Cardiac muscle cell (in vitro differentiated cells and primary cell): ENCODE results near the gene TRPC4AP. TPM values are rescaled to one million over a fixed set of nuclear protein-coding genes. Genes with fewer than 3 reads are reported as not detected.

ENCODE experiments used
- DNase-seq, 2 donors: peaks; one replicate each; pipeline versions ENCODE4 v3.0.0 to v3.0.0-alpha.2; 2010 to 2017; ENCODE audit warnings: low read depth in 1 of 2, low spot score in 1 of 2
- H3K27ac ChIP-seq: fragments of 200-600 bp; sonication (generic); 2 replicates; pipeline ENCODE4 v1.5.1; 2016
- H3K27me3 ChIP-seq: fragments of 200-600 bp; sonication (generic); 2 replicates; pipeline ENCODE4 v1.6.0; 2016; ENCODE audit warnings: control low read depth
- H3K36me3 ChIP-seq: fragments of 200-600 bp; sonication (generic); 2 replicates; pipeline ENCODE4 v1.5.1; 2016; ENCODE audit warnings: control low read depth
- H3K4me1 ChIP-seq: fragments of 200-600 bp; sonication (generic); 2 replicates; pipeline ENCODE4 v1.8.1; 2017; ENCODE audit warnings: low read depth, mild to moderate bottlenecking, mixed run types
- H3K4me3 ChIP-seq: fragments of 200-600 bp; sonication (generic); 2 replicates; pipeline ENCODE4 v1.5.1; 2016; ENCODE audit warnings: mild to moderate bottlenecking
- H3K9me3 ChIP-seq: fragments of 200-600 bp; sonication (generic); 2 replicates; pipeline ENCODE4 v1.5.1; 2017; ENCODE audit warnings: low read depth, mild to moderate bottlenecking, control low read depth
- polyA plus RNA-seq: library from polyadenylated mRNA; unstranded; fragments of >200 nt; fragmentation: Nextera tagmentation; extraction: Ambion mirVana; gene quantifications from 2 replicates; pipeline ENCODE4 v1.2.1, GENCODE V29; 2016
- total RNA-seq: library from RNA; depleted of rRNA; stranded (reverse); fragments of >200 nt; gene quantifications from 2 replicates; pipeline ENCODE4 v1.2.3, GENCODE V29; 2016
- TF ChIP-seq, protein P1 (sequence below): IDR thresholded peaks from 2 replicates; pipeline ENCODE4 v1.5.1; 2012; ENCODE audit warnings: low read depth, mild to moderate bottlenecking, low read length

TRPC4AP gene
- total and polyA plus RNA-seq, 2 experiments from 2014 or later = 120 to 123 TPM

DNA sequence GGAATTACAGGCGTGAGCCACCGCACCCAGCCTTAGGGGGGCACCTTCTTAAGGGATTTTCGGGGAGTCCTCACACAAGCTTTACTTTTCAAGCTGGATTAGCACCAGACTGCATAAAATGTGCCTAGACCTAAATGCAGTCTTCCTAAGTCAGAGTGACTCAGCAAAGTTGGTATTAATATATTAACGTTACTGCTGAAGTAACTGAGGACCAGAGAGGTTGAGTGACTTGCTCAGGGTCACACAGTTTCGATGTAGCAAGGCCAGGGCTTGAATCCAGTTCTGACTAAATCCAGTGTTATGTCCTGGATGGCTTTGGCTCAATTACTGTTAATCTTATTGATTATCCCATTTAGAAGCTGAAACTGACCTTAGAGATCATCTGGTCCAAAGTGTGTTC lies 41.1 kb upstream of the TRPC4AP start:
- peak overlapping the region; percentile 86 for H3K27ac ChIP-seq
- no peak overlapping the region for H3K4me3 ChIP-seq
- DNase-seq = no peak
- H3K9me3 ChIP-seq = no peaks in the 10 kb centered on the region
- H3K27me3 ChIP-seq = no peaks in the 10 kb centered on the region
- TF ChIP-seq, protein P1, sequence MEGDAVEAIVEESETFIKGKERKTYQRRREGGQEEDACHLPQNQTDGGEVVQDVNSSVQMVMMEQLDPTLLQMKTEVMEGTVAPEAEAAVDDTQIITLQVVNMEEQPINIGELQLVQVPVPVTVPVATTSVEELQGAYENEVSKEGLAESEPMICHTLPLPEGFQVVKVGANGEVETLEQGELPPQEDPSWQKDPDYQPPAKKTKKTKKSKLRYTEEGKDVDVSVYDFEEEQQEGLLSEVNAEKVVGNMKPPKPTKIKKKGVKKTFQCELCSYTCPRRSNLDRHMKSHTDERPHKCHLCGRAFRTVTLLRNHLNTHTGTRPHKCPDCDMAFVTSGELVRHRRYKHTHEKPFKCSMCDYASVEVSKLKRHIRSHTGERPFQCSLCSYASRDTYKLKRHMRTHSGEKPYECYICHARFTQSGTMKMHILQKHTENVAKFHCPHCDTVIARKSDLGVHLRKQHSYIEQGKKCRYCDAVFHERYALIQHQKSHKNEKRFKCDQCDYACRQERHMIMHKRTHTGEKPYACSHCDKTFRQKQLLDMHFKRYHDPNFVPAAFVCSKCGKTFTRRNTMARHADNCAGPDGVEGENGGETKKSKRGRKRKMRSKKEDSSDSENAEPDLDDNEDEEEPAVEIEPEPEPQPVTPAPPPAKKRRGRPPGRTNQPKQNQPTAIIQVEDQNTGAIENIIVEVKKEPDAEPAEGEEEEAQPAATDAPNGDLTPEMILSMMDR = no peak
- peaks cover 25% of the 10 kb centered on the region for H3K4me1 ChIP-seq
- H3K36me3 ChIP-seq = peaks cover 18% of the 10 kb centered on the region

DNA sequence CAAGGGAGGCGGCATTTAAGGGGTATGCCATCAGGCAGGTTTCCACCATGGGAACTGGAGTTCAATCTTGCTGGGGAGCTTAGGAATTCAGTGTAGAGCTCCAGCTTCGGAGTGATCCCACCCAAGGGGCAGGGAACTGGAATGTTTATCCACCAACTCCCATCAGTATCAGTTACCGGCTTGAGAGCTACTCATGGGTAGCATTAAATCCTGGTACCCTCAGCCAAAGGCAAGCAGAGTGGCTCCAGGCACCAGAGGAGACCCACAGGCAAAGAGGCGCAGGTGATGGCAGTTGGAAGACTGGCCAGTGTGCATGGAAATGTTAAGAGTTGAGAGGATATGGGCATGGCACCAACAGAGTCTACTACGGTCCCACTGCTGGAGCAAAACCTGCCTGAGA lies 40.4 kb upstream of the TRPC4AP start:
- DNase-seq = no peak
- H3K4me1 ChIP-seq = peaks cover 29% of the 10 kb centered on the region
- H3K9me3 ChIP-seq = no peaks in the 10 kb centered on the region
- H3K27ac ChIP-seq = no peak overlapping the region
- H3K4me3 ChIP-seq = no peak overlapping the region
- peaks cover 22% of the 10 kb centered on the region for H3K36me3 ChIP-seq
- TF ChIP-seq, protein P1 = no peak
- H3K27me3 ChIP-seq = no peaks in the 10 kb centered on the region

DNA sequence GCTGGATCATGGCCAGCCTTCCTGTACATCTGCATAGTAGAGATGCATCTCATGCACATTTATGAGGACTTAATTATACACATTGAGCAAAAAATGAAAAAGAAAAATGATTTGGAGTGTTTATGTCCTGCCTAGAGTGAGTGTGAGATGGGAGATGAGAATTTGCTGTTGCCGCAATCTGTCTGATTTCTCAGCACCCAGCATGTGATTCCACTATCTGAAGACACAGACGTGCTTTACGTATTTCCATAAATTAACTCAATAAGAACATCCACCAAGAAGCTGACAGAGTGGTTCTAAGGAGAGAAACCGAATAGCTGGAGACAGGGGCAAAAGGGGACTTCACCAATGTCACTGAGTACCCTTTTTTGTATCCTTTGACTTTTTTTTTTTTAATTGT lies 39.3 kb upstream of the TRPC4AP start:
- TF ChIP-seq, protein P1 = no peak
- Histone ChIP-seq H3K4me3 (no peak overlapping the region), H3K4me1 (peaks cover 29% of the 10 kb centered on the region), H3K27me3 (no peaks in the 10 kb centered on the region), H3K9me3 (no peaks in the 10 kb centered on the region), H3K27ac (no peak overlapping the region), H3K36me3 (peaks cover 29% of the 10 kb centered on the region)
- no peak for DNase-seq

DNA sequence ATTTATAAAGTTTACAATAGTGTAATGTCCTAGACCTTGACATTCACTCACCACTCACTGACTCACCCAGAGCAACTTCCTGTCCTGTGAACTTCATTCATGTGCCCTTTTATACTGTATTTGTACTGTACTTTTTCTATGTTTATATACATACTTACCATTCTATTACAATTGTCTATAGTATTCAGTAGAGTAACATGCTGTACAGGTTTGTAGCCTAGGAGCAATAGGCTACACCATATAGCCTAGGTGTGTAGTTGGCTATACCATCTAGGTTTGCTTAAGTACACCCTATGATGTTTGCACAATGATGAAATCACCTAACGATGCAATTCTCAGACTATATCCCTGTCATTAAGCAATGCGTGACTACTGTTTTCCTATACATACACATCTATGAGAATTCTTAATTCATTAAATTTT lies 37.1 kb upstream of the TRPC4AP start:
- peak in 1 of 2 donors; percentile 46 for DNase-seq
- Histone ChIP-seq H3K27me3 (no peaks in the 10 kb centered on the region), H3K4me1 (peaks cover 11% of the 10 kb centered on the region), H3K27ac (no peak overlapping the region), H3K4me3 (no peak overlapping the region), H3K9me3 (no peaks in the 10 kb centered on the region), H3K36me3 (peaks cover 34% of the 10 kb centered on the region)
- TF ChIP-seq, protein P1 = no peak

DNA sequence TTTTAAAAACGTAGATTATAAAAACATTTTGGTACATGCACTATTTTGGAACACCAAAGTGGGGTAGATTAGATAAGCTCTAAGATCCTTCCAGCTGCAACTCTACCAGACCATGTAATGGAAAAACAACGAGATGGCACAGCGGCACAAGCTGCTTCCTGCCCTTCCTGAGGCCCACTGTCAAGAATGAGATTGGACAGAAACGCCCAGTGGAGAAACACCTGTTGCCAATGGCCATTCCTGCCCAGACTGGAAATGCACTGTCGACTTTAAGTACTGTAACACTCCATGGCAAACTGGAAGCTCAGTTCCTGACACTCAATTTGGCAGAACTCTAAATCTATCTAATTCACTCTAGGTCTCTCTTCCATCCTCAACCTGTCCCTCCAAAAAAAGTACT lies 33.1 kb upstream of the TRPC4AP start:
- Histone ChIP-seq H3K27me3 (no peaks in the 10 kb centered on the region), H3K9me3 (no peaks in the 10 kb centered on the region), H3K27ac (peak overlapping the region; percentile 25), H3K4me1 (peaks cover 13% of the 10 kb centered on the region), H3K4me3 (no peak overlapping the region), H3K36me3 (peaks cover 32% of the 10 kb centered on the region)
- TF ChIP-seq, protein P1 = no peak
- DNase-seq = no peak

DNA sequence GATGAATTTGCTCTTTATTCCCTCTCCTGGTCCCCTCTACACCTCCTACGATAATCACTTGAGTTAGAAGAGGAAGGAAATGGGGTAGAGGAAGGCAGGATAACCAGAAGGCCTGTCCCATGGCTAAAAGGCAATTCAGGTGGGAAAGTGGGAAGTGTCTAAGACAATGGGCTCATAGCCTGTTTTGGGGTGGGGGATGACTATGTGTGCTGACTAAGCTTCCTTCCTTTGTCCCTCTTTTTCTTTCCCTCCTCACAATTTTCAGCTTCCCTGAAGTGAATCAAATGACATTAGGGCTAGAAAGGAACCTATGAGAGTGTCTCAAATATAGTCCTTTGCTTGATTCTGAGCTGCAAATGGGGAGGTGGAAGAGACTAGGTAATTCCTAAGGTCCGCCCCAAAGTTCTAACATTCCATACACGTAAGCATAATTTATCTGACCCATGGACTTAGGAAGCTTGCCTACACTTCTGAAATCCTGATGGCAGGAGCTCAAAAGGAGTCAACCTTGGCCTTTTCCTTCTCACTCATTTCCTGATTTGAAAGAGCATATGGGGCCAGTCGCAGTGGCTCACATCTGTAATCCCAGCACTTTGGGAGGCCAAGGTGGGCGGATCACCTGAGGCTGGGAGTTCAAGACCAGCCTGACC lies 30.3 kb upstream of the TRPC4AP start:
- Histone ChIP-seq H3K27me3 (no peaks in the 10 kb centered on the region), H3K36me3 (peaks cover 21% of the 10 kb centered on the region), H3K9me3 (no peaks in the 10 kb centered on the region), H3K4me3 (no peak overlapping the region), H3K27ac (no peak overlapping the region), H3K4me1 (peaks cover 9% of the 10 kb centered on the region)
- DNase-seq = no peak
- TF ChIP-seq, protein P1 = no peak
